UCSD-AML1 (cell line): Measurements from ENCODE around the gene NOSIP.

Source experiments
- DNase-seq: peaks from one replicate; lab custom pipeline; 2025; ENCODE audit not compliant: unreplicated experiment; lab: John Stamatoyannopoulos, UW

NOSIP gene

DNA sequence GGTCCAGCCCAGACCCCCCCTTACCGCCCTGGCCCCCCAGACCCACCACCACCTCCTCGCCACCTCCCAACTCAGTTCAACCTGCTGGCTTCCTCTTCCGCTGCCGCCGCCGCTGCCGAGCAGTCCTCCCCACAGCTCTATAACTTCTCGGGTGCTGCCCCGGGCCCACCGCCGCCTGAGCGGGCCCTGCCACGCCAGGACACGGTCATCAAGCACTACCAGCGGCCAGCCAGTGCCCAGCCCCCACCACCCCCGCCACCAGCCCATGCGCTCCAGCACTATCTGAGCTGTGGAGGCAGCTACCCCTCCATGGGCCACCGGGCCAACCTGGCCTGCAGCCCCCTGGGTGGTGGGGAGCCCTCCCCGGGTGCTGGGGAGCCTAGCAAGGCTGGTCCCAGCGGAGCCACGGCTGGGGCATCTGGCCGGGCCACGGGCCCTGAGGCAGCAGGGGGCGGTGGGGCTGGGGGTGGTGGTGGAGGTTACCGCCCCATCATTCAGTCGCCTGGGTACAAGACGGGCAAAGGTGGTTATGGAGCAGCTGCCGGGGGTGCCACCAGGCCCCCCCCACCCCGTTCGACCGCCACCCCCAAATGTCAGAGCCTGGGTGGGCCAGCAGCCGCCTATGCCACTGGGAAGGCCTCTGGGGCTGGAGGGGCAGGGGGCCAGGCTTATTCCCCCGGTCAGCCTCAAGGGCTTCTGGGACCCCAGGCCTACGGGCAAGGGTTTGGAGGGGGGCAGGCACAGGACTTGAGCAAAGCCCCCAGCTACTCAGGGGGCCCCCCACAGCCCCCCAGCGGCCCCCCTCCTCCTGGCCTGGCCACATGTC is 14.8 kb upstream of the NOSIP start:
- no peak for DNase-seq

DNA sequence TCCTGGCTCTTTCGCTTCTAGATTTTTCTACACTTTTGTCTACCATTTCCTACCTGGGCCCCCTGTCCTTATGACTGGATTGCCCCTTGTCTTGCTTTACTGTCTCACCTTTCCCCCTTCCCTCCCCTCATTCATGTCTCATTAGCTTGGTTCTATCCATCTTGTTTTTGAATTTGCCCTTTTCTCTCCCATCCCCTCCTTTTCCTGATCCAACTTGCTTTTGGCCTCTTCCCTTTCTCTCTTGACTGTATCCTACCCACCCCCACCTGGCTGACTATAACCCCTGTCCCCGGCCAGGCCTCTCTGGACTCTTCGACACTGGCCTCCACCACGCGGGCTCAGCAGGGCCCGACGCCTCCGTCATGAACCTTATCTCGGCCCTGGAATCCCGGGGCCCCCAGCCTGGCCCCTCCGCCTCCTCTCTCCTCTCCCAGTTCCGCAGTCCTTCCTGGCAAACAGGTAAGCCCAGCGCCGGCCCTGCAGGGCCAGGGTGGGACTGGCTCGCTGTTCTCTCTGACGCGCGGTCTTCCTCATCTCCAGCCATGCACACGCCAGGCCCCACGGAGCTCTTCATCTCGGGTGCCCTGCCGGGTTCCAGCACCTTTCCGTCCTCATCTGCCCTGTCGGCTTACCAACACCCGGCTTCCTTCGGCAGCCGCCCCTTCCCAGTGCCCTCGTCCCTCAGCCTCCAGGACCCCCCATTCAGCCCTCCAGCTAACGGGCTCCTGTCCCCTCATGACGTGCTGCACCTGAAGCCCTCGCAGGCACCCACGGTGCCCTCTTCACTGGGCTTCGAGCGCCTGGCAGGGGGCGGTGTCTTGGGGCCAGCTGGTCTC is 14.0 kb upstream of the NOSIP start:
- no peak for DNase-seq

DNA sequence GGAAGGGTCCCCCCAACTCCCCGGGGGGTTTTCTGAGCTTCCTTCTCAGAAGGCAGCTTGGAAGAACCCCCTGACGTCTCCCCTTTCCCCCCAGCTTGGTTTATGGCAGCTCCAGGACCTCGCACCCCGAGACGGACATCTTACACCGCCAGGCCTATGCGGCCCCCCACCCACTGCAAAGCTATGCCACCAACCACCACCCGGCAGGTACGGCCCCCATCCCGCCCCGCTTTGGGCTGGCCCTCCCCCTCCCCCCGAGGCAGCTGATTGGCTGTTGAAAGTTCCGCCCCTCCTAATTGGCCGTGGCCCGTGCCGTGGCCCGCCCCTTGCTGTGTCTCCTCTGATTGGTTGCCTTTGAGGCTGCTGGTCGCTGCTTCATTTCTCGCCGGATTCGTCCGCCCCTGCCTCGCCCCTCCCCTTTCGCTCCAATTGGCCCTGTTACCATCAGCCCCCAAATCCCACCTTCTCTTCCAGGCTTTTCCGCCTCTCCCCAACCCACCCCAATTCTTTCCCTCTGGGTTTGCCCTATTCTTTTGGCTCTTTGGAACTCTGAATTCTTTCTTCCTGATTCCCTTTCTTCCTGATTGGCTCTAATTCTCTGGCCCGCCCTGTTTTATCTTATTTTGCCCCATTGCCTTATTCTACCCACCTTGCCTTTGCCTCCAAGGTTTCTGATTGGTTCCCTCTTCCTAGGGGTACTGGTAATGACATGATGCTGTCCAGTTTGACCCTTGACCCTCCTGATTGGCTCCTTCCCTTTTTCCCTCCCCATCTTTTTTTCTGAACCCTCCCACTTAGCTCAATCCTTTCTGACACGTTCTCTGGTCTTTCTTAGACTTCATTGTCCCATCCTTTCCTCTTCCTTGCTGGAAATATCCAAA is 13.1 kb upstream of the NOSIP start:
- DNase-seq, result peak; percentile 22

DNA sequence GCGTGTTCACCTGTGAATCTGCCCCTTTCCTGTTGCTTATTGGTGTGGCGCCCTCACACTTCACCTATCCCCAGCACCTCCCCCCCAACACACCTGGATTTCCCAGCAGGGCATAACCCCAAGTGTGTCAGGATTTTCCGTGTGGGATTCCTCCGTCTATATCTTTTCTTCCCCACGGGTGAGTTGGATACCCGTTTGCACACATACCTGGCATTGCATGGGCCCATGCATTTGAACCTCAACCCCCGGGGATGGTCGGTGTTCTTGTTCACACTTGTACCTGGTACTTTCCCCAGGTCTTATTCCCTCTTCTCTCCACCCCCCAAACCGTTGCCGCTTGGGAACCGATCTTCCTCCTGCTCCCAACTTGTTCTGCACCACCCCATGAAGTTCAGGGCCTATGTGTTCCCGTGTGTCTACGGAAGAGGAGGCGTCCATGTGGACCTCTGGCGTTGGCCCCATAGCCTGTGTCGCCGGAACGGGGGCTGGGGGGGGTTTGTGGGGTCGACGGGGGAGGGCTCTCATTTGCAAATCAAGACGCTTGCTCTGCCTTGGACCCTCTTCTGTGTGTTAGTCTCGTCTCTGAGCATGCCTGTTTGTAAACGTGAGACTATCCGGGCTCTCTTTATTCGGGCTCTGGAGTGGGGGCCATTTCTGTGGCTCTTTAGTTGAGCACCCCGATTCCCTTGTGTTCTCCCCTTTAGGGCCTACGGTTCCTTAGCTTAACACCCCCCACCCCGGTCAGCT is 12.3 kb upstream of the NOSIP start:
- DNase-seq, result no peak

DNA sequence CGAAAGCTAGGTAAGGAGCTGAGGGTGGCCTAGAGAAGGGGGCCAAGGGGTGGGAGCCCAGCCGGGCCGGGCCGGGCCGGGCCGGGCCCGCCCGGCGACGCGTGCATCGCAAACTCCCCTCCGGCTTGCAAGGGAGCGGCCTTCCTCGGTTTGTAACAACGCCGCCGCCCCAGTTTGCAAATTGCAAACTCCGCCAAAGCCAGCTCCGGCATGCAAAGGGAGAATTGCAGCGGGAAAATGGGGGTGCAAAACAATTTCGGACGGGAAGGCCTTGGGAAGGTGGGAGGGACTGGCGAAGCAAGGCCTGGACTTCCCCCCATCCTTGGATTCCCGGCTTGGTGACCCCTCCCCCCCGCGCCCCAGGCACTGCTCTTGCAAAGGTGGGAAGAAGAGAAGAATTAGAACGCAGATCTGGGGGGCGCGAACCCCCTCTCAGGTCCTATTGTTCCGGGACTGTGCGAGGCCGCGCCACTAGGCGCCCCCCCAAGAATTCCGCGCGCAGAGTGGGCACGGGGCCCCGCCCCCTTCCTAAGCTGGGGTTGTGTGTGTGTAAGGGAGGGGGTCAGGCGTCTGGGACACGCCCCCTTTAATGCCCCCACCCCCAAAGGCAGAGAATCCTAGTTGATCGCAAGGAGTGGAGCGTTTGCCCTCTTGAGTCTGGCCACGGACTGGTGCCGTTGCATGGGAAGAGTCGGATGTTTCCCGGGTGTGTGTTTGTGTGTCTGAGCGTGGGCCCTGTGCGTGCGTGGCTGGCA is 11.6 kb upstream of the NOSIP start:
- peak; percentile 55 for DNase-seq

DNA sequence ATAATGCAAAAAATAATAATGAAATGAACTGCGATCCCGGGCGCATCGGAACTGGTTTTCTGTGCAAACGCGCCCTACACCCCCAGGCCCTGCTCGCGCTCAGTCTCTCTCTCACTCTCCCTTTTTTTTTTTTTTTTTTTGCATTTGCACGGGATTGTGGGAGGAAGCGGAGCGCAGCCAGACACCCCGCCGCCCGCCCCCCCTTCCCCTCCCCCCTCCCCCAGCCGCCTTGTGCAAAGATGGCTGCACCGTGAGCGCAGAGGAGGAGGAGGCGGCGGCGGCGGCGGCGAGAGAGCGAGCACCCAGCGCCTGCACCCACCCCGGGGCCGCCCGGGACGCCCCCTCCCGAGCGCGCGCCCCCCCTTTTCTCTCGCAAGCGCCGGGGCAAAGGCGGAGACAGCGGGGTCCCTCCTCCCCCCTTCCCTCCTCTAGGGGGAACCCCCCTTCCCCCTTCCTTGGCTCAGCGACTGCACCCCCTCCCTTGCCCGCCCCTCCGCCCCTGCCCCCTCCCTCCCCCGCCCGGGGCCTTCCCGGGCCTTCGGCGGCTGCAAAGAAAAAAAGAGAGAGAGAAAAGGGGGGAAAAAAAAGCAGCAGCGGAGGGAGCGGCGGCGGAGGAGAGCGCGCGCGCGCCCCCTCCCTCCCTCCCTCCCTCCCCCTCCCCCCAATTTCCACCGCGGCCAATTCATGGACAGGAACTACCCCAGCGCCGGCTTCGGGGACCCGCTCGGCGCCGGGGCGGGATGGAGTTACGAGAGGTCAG is 10.8 kb upstream of the NOSIP start, which contains the start of gene PRR12:
Gene PRR12 (plus strand): TSS at position 212 of the 760 bp plus-strand sequence. CDS start 473 bp downstream, at position 685.
- DNase-seq, result peak; percentile 70

DNA sequence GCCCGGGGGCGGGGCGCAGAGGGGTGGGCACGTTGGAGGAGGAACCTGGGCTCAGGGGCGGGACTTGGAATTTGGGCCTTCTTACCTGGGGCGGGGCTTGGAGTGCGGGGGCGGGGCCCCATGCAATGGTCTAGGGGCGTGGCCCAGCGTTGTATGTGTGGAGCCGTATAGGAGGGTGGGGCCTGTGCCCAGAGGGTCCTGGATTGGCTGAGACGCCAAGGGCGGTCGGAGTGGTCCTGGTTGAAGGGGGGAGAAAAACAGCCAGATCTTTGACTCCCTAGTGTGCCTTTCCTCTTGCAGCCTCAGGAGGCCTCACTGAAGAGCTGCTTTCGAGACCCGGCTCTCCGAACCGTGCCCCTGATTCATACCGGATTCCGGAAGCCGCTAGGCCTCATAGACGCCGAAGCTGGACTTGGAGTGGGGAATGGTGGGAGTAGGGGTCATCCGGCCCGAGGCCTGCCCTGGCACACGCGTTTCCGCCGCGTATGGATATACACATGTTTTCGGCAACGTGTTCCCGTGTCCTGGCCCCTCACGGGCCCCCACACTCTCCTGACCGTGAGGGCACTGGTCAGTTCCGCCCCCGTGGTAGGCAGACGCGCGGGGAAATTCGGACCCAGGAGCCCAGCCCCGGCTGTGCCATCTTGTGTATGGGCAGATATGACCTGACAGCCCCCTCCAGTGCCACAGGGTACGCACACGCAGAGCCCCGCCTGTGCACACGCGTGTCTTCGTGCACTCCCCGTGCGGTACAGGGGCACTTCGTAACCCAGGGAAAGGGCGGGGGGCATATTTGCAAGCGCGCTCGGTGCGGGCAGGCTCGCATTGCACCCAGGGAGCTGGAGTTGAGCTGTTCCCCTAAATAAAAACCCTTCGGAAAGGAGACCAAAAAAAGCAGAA is 10.0 kb upstream of the NOSIP start:
- DNase-seq, result peak; percentile 97

DNA sequence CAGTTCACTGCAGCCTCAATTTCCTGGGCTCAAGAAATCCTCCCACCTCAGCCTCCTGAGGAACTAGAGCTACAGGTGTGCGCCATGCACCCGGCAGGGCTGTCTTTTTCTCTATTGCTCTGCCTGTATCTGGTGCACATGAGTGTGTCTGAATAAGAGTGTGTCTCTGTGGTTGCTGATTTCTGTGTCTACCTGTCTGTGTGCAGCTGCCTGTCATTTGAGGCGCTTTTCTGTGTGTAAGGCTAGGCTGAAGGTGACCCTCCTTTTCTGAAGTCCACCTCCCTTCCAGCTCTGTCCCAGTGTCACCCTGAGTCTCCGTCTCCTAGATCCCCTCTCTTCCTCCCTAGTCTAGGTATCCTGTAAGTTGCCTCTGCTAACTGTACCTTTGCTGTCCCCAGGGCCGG is 9.1 kb upstream of the NOSIP start:
- no peak for DNase-seq

DNA sequence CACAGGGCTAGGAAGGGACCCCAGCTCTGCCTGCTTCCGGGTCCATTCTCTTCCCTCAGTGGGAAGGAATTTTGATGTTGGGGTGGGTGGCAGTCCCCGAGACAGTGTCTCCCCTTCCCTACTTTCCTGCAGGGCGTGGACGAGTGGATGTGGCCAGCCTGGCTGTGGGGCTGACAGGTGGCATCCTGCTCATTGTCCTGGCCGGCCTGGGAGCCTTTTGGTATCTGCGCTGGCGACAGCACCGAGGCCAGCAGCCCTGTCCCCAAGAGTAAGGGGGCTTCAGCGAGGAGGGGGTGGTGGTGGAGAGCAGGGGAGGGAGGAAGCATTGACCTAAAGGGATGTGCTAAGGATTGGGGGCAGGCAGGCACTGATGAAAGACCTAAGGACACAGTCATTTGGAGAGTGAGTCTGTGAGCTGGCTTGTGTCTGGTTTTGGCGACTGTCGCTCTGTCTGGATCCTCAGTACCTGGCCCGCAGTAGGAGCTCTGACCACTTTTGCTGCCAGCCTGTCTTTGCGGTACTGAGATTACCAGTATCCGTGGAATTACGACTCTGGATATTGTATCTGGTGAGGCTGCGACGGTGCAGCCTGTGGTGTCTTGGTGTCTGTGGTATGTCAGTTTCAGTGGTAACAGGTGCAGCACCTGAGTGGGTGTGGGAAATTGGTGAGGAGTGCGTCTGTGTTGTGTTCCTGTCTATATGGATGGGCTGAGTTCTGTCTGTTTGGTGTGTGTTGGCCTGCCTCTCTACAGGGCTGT is 8.2 kb upstream of the NOSIP start:
- DNase-seq, result no peak

DNA sequence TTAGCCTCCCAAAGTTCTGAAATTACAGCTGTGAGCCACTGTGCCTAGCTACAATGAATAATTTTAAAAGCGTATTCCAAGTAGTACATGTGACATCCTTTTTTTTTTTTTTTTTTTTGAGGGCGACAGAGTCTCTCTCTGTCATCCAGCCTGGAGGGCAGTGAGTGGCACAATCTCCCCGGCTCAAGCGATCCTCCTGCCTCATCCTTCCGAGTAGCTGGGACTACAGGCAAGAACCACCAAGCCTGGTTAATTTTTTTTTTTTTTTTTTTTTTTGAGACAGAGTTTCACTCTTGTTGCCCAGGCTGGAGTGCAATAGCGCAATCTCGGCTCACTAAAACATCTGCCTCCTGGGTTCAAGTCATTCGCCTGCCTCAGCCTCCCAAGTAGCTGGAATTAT is 6.9 kb upstream of the NOSIP start:
- no peak for DNase-seq

DNA sequence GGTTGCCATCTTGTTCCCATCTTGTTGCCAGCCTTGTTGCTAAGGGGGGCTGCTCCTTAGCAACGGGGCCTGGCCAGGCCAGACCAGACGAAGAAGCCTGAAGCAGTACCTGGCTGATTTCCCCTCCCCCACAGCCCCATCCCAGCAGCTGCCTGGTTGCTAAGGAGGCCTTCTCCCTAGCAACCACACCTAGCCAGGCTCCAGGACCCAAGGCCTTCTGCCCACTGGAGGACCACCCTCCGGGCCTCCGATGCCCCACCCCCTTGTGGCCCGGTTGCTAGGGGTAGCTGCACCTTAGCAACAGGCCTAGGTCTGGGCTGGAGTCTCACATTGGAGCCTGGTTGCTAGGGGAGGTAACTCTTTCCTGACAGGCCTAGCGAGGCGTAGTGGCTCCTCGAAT is 4.7 kb upstream of the NOSIP start:
- no peak for DNase-seq

DNA sequence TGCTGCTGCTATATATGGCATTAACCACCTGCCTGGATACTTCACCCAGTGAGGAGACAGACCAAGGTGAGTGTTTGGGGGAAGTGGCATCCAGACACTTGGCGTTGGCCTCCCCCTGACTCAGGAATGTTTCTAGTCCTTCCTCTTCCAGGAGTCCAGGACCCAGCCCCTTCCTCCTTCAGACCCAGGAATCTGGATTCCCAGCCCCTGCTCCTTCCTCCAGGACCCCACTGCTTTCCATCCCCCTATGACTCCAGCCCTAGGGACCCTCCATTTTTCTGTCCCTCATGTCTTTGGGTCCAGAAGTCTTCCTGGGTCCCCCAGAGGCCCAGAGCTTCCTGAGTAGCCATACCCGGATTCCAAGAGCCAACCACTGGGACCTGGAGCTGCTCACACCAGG is 2.9 kb upstream of the NOSIP start:
- no peak for DNase-seq

DNA sequence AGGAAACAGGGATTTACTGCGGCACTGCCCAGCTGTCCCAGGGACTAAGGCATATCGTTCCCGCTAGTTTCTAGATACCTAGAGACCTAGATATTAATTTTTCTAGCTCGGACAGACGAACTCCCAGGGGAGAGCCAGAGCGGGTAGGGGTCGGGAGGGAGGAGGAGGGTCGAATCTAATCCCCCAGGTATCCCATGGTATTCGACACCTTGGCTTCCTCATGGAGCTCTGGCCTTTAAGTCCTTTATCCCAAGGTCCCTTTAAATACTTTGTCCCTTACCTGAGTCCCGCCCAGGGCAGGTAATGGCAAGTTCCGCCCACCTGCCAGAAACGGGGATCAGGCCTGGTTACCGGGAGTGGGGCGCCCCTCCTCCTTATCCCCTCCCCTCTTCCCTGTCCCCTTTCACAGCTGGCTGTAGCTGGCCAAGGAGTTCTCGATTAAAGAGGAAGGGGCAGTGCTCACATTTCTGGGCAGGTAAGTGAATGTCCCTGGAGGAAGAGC is 702 bp upstream of the NOSIP start, which contains the start of gene PRRG2:
Gene PRRG2 (plus strand): TSS at position 310 of the 502 bp plus-strand sequence. CDS start 1,904 bp downstream, outside the sequence.
- DNase-seq, result no peak

DNA sequence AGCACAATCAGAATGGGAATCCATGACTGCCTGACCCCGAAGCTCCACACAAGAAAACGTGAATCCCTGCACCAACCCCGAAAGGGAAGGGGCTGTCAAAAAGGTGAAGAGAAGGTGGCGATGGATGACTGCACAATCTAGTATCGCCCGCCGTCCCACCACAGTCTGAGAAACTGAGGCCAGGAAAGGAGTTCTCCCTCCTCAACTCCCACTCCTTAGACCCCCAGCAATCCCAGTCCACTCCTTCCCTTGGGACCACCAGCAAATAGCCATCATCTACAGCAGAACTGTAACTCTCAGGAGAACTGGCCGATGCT is 451 bp downstream of the NOSIP start:
- DNase-seq, result no peak

DNA sequence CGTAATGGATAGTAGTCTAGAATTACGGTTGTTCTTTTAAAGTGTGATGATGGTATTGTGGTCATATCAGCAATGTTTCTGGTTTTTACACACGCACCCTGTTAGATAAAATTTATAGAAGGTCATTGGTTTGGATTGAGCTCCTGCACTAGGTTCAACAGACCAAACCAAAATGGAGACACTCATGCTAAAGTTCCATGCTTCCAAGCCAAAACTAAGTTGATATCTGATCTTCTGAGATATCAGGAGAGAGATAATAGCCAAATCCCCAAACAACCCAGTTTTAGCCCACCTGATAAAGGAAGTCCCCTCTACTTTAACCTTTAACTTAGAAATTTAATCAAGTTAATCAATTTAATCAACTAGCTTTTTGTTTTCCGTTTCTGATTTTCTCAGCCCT is 1.2 kb downstream of the NOSIP start:
- DNase-seq, result no peak

DNA sequence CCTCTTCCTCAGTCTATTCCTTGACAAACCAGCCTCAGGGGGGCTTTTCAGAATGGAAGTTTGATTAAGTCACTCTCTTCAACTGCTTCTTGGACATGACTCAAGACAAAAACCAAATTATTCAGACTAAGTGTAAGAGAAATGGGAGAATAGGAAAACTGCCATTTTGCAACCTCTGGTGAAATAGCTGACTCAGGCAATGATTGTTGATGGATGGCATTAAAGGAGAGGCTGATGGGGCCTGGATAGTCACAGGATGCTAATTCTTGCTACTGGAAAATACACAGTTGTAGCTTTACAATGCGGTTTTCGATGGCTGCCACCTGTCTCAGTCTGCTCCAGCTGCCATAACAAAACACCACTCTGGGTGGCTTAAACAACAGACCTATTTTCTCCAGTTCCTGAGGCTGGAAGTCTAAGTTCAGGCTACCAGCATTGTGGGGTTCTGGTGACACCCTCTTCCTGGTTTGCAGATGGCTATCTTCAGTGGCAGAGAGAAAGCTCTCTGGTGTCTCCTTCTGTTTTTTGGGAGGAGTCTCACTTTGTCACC is 6.1 kb downstream of the NOSIP start:
- DNase-seq, result no peak

DNA sequence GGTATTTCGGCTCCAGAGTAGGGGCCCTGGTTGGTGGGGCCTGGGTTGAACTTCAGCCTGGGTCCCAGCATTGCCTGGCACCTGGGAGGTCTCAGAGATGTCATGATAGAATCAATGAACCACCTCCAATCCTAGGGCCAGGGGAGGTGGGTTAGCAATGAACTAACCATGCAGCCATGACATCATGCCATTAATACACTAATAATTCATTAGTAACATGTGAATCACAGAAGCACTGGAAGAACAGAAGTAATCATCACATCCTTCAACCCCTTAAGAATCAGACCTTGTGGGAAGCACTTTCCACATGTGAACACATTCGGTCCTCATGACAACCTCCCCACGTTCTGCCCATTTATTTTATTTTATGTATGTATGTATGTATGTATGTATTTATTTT is 6.9 kb downstream of the NOSIP start:
- DNase-seq, result no peak
